CD4-positive, alpha-beta T cell treated with Interleukin-10 for 1 hour (primary cell): ENCODE results near the gene ZNRF2.
A peak's percentile ranks its signal among the peaks of the same experiment; 100 is the strongest.

Source experiments
- DNase-seq: peaks from one replicate; pipeline ENCODE4 v3.0.0-alpha.2; 2020

The ZNRF2 gene

GRCh38 chr7:30412782-30413504 lies 128.5 kb downstream of the ZNRF2 start:
- peak; percentile 58 for DNase-seq

GRCh38 chr7:30413864-30414263 lies 129.5 kb downstream of the ZNRF2 start:
- DNase-seq, result no peak
